ENCODE data around the gene ARHGEF40.

The ARHGEF40 gene

GRCh38 chr14:21098076-21098891 is 28.2 kb downstream of the ARHGEF40 start, which contains the start of gene ZNF219:
Gene ZNF219, minus strand, starts transcription at chr14:21098655. Its CDS starts 5,064 bp downstream, at chr14:21093591.
- peak; percentile 79 for DNase-seq (ENCODE audit: low spot score)

- DNase-seq (ENCODE audit: low spot score): no peak
Observed at GRCh38 chr14:21098892-21099595, 28.9 kb downstream of the ARHGEF40 start.

GRCh38 chr14:21099596-21099985 is 29.5 kb downstream of the ARHGEF40 start:
- no peak for DNase-seq (ENCODE audit: low spot score)

- no peak for DNase-seq (ENCODE audit: low spot score)
Observed at GRCh38 chr14:21100931-21101330, 30.8 kb downstream of the ARHGEF40 start, which contains the start of gene TMEM253. Gene TMEM253, plus strand, starts transcription at chr14:21101066. Its CDS starts 278 bp downstream, at chr14:21101344.

- DNase-seq (ENCODE audit: low spot score): no peak
Observed at GRCh38 chr14:21101802-21102413, 31.8 kb downstream of the ARHGEF40 start.

GRCh38 chr14:21102521-21103410 is 32.7 kb downstream of the ARHGEF40 start:
- DNase-seq (ENCODE audit: low spot score): no peak

GRCh38 chr14:21103411-21103709 is 33.3 kb downstream of the ARHGEF40 start:
- no peak for DNase-seq (ENCODE audit: low spot score)

- DNase-seq (ENCODE audit: low spot score): peak; percentile 96
Observed at GRCh38 chr14:21103710-21104447, 33.8 kb downstream of the ARHGEF40 start.

GRCh38 chr14:21104448-21105060 is 34.5 kb downstream of the ARHGEF40 start:
- DNase-seq (ENCODE audit: low spot score): peak; percentile 83

- no peak for DNase-seq (ENCODE audit: low spot score)
Observed at GRCh38 chr14:21105095-21105494, 35.0 kb downstream of the ARHGEF40 start.

GRCh38 chr14:21106176-21106497 is 36.0 kb downstream of the ARHGEF40 start:
- DNase-seq (ENCODE audit: low spot score): no peak

- DNase-seq (ENCODE audit: low spot score): peak; percentile 83
Observed at GRCh38 chr14:21106498-21107282, 36.6 kb downstream of the ARHGEF40 start.

- no peak for DNase-seq (ENCODE audit: low spot score)
Observed at GRCh38 chr14:21107283-21107800, 37.2 kb downstream of the ARHGEF40 start.

GRCh38 chr14:21108791-21109190 is 38.7 kb downstream of the ARHGEF40 start:
- DNase-seq (ENCODE audit: low spot score): no peak

- no peak for DNase-seq (ENCODE audit: low spot score)
Observed at GRCh38 chr14:21109377-21110138, 39.5 kb downstream of the ARHGEF40 start.

GRCh38 chr14:21112255-21112654 is 42.2 kb downstream of the ARHGEF40 start:
- DNase-seq (ENCODE audit: low spot score): no peak

- DNase-seq (ENCODE audit: low spot score): no peak
Observed at GRCh38 chr14:21113369-21113768, 43.3 kb downstream of the ARHGEF40 start.

- DNase-seq (ENCODE audit: low spot score): no peak
Observed at GRCh38 chr14:21118933-21119332, 48.8 kb downstream of the ARHGEF40 start.

GRCh38 chr14:21120686-21121085 is 50.6 kb downstream of the ARHGEF40 start:
- DNase-seq (ENCODE audit: low spot score): no peak

Data from GM03348 (cell line).